ENCODE measurements around the gene ARRB2.

DNA sequence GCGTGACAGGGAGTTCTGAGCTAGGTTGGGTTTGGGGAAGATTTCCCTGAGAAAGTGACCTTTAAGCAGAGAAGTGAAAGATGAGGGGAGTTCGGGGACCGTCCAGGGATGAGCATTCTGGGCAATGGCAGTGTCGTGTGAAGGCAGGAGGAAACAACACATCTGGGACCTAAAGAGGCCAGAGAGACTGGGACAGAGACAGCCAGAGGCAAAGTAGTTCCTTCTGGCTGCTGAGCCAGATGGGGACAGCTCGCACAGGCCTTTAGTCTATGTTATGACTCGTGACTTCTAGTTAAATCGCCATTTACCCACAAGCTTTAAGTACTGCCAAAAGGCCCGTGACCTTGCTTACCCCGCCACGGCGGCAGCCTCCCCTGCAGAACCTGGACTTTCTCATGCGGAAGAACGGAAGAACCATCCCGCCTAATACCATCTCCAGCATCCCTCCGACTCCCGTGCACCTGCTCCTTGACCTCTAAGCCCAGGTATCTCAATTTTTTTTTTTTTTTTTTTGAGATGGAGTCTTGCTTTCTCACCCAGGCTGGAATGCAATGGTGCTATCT lies 12.3 kb downstream of the ARRB2 start:
- no peak for TF ChIP-seq RAD21 (IDR thresholded peaks at IDR 0.05; ENCODE audit: low read length)
- TF ChIP-seq CTCF (conservative IDR thresholded peaks at IDR 0.05; ENCODE audit: low read depth, low read length) = no peak
- no peak for TF ChIP-seq POLR2A (IDR thresholded peaks at IDR 0.05; ENCODE audit: low read depth, low read length)
- TF ChIP-seq MAFK (IDR thresholded peaks at IDR 0.05; ENCODE audit: low read depth, low read length) = no peak
- TF ChIP-seq CHD1 (IDR thresholded peaks at IDR 0.05; ENCODE audit: low read depth, low read length) = no peak
- no peak for TF ChIP-seq BHLHE40 (IDR thresholded peaks at IDR 0.05; ENCODE audit: low read depth, low read length)
- no peak for TF ChIP-seq RFX5 (IDR thresholded peaks at IDR 0.05; ENCODE audit: low read depth, low read length)
- no peak for TF ChIP-seq CEBPB (IDR thresholded peaks at IDR 0.05; ENCODE audit: low read depth, low read length)
- no peak for TF ChIP-seq RCOR1 (IDR thresholded peaks at IDR 0.05; ENCODE audit: insufficient replicate concordance, low read length)
- TF ChIP-seq, protein P1, sequence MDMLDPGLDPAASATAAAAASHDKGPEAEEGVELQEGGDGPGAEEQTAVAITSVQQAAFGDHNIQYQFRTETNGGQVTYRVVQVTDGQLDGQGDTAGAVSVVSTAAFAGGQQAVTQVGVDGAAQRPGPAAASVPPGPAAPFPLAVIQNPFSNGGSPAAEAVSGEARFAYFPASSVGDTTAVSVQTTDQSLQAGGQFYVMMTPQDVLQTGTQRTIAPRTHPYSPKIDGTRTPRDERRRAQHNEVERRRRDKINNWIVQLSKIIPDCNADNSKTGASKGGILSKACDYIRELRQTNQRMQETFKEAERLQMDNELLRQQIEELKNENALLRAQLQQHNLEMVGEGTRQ (IDR thresholded peaks at IDR 0.05; ENCODE audit: low read depth, low read length) = no peak
- TF ChIP-seq, protein P2, sequence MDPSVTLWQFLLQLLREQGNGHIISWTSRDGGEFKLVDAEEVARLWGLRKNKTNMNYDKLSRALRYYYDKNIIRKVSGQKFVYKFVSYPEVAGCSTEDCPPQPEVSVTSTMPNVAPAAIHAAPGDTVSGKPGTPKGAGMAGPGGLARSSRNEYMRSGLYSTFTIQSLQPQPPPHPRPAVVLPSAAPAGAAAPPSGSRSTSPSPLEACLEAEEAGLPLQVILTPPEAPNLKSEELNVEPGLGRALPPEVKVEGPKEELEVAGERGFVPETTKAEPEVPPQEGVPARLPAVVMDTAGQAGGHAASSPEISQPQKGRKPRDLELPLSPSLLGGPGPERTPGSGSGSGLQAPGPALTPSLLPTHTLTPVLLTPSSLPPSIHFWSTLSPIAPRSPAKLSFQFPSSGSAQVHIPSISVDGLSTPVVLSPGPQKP (IDR thresholded peaks at IDR 0.05; ENCODE audit: borderline replicate concordance, low read depth, low read length) = no peak
- no peak for TF ChIP-seq MAZ (IDR thresholded peaks at IDR 0.05; ENCODE audit: borderline replicate concordance, low read depth, low read length)
- no peak for TF ChIP-seq FOS (IDR thresholded peaks at IDR 0.05; ENCODE audit: low read depth, low read length)
